K562 (cell line): ENCODE results near the gene FILIP1L.

Experiments
- CREBBP ChIP-seq: IDR thresholded peaks from one replicate; pipeline ENCODE4 v1.6.1; 2012; ENCODE audit warnings: low read depth, mild to moderate bottlenecking, control low read depth, inconsistent platforms, low read length
- MEF2A ChIP-seq: IDR thresholded peaks from 2 replicates; pipeline ENCODE4 v1.6.1; 2011; ENCODE audit warnings: low read depth, mild to moderate bottlenecking, low read length, moderate library complexity; ENCODE audit not compliant: control insufficient read depth
- POLR2A ChIP-seq: fragments of 450-650 bp; conservative IDR thresholded peaks from 2 replicates; pipeline ENCODE4 v1.6.1; 2016
- RBM14 ChIP-seq: fragments of 200-400 bp; formaldehyde crosslinking; IDR thresholded peaks from 2 replicates; pipeline ENCODE4 v1.6.1; 2018; ENCODE audit warnings: low read depth, mild to moderate bottlenecking, low read length, moderate library complexity, borderline replicate concordance; ENCODE audit not compliant: insufficient read depth
- TF ChIP-seq, protein P1 (sequence below): sonication (generic); formaldehyde crosslinking; IDR thresholded peaks from 2 replicates; pipeline ENCODE4 v1.8.1; 2023; ENCODE audit warnings: mild to moderate bottlenecking, missing genetic modification reagents
- TF ChIP-seq, protein P2 (sequence below), 3 experiments: IDR thresholded peaks in 2 of 3; conservative IDR thresholded peaks in 1 of 3; 2 replicates each; pipeline ENCODE4 v1.5.1; 2011 to 2012; ENCODE audit warnings: low read length in 3 of 3, mild to moderate bottlenecking in 3 of 3, control low read depth in 2 of 3, improper control_type of control experiment in 1 of 3, inconsistent platforms in 1 of 3, low read depth in 1 of 3, mixed read lengths in 1 of 3, moderate library complexity in 1 of 3; ENCODE audit not compliant: insufficient read depth in 2 of 3

DNA sequence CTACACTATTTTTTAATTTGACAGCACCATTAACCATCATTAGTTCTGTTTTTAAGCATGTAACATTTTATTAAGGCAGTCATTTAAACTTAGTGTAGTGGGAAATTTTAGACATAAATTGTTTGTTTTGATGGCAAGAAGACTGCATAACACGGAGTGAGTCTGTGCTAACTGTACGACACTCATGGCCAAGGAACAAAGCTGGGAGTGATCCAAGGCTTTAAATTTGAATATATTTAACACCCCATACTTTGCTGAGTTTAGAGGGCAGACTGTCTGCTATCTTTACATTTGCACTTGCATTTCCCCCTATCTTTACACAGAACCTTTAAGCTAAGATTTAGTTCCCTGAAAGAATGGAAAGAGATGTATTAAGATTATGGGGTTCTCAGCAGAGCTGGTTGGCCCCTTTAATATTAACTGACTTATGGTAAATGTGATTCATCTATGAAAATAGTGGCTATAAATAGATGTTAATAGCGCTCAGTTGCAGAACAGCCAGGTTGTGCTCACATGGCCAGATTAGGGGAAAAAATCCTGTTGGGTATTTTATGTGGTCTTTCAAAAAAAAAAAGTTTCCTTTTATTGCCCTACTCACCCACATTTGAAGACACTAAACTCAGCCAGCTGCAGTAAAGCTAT is 175.9 kb downstream of the FILIP1L start:
- TF ChIP-seq POLR2A, result no peak
- no peak for TF ChIP-seq CREBBP
- TF ChIP-seq, protein P1, sequence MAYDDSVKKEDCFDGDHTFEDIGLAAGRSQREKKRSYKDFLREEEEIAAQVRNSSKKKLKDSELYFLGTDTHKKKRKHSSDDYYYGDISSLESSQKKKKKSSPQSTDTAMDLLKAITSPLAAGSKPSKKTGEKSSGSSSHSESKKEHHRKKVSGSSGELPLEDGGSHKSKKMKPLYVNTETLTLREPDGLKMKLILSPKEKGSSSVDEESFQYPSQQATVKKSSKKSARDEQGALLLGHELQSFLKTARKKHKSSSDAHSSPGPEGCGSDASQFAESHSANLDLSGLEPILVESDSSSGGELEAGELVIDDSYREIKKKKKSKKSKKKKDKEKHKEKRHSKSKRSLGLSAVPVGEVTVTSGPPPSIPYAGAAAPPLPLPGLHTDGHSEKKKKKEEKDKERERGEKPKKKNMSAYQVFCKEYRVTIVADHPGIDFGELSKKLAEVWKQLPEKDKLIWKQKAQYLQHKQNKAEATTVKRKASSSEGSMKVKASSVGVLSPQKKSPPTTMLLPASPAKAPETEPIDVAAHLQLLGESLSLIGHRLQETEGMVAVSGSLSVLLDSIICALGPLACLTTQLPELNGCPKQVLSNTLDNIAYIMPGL, result no peak
- TF ChIP-seq, protein P2, sequence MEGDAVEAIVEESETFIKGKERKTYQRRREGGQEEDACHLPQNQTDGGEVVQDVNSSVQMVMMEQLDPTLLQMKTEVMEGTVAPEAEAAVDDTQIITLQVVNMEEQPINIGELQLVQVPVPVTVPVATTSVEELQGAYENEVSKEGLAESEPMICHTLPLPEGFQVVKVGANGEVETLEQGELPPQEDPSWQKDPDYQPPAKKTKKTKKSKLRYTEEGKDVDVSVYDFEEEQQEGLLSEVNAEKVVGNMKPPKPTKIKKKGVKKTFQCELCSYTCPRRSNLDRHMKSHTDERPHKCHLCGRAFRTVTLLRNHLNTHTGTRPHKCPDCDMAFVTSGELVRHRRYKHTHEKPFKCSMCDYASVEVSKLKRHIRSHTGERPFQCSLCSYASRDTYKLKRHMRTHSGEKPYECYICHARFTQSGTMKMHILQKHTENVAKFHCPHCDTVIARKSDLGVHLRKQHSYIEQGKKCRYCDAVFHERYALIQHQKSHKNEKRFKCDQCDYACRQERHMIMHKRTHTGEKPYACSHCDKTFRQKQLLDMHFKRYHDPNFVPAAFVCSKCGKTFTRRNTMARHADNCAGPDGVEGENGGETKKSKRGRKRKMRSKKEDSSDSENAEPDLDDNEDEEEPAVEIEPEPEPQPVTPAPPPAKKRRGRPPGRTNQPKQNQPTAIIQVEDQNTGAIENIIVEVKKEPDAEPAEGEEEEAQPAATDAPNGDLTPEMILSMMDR (IDR thresholded peaks at IDR 0.05 in 2 of 3, conservative IDR thresholded peaks at IDR 0.05 in 1 of 3; ENCODE audit: insufficient read depth in 2 of 3, low read depth in 1 of 3, low read length in 3 of 3), result no peak
- no peak for TF ChIP-seq RBM14
- no peak for TF ChIP-seq MEF2A
